AG09319 (cell line): Measurements from ENCODE around the gene PRDM16.
A peak's percentile ranks its signal among the peaks of the same experiment; 100 is the strongest.

Source experiments
- DNase-seq: peaks from one replicate; pipeline ENCODE4 v3.0.0-alpha.2; 2010; ENCODE audit warnings: low read depth; ENCODE audit errors: extremely low read depth
- CTCF ChIP-seq: IDR thresholded peaks from 2 replicates; pipeline ENCODE4 v1.5.1; 2011; ENCODE audit warnings: low read depth, mild to moderate bottlenecking, inconsistent platforms, low read length, moderate library complexity

The PRDM16 gene

GRCh38 chr1:3368059-3368458, 299.1 kb downstream of the PRDM16 start:
- TF ChIP-seq CTCF = no peak
- DNase-seq = no peak

- no peak for DNase-seq
- no peak for TF ChIP-seq CTCF
Observed at GRCh38 chr1:3368711-3369445, 299.9 kb downstream of the PRDM16 start.

- peak; percentile 57 for DNase-seq
- TF ChIP-seq CTCF = no peak
Observed at GRCh38 chr1:3369446-3370076, 300.6 kb downstream of the PRDM16 start.

GRCh38 chr1:3370856-3371703, 302.1 kb downstream of the PRDM16 start:
- no peak for TF ChIP-seq CTCF
- no peak for DNase-seq

- no peak for DNase-seq
- no peak for TF ChIP-seq CTCF
Observed at GRCh38 chr1:3372317-3372716, 303.3 kb downstream of the PRDM16 start.

GRCh38 chr1:3373175-3373574, 304.2 kb downstream of the PRDM16 start:
- no peak for TF ChIP-seq CTCF

More at GRCh38 chr1:3373175-3373574, 304.2 kb downstream of the PRDM16 start:
- no peak for DNase-seq
